GM18498 (cell line): Measurements from ENCODE around the gene CCT8L2.
"Not testable (repeated sequence)": the region's sequence is repeated elsewhere in the genome, so short reads cannot be mapped to it uniquely, and the experiment has no call there.

Experiments
- ATAC-seq: cut with Tn5 transposase; IDR thresholded peaks from one replicate; pipeline ENCODE4 v1.9.1; 2021; ENCODE audit warnings: mild to moderate bottlenecking, moderate library complexity; ENCODE audit not compliant: unreplicated experiment

The CCT8L2 gene

DNA sequence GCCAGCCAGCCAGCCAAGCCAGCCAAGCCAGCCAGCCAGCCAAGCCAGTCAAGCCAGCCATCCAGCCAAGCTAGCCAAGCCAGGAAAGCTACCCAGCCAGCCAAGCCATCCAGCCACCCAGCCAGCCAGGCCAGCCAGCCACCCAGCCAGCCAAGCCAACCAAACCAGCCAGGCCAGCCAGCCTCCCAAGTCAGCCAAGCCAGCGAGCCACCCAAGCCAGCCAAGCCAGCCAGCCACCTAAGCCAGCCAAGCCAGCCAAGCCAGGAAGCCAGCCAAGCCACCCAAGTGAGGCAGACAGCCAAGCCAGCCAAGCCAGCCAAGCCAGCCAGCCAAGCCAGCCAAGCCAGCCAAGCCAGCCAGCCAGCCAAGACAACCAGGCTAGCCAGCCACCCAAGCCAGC lies 32.6 kb downstream of the CCT8L2 start:
- not testable (repeated sequence) for ATAC-seq

GRCh38 chr22:16559056-16559955 lies 33.3 kb downstream of the CCT8L2 start:
- no peak for ATAC-seq

DNA sequence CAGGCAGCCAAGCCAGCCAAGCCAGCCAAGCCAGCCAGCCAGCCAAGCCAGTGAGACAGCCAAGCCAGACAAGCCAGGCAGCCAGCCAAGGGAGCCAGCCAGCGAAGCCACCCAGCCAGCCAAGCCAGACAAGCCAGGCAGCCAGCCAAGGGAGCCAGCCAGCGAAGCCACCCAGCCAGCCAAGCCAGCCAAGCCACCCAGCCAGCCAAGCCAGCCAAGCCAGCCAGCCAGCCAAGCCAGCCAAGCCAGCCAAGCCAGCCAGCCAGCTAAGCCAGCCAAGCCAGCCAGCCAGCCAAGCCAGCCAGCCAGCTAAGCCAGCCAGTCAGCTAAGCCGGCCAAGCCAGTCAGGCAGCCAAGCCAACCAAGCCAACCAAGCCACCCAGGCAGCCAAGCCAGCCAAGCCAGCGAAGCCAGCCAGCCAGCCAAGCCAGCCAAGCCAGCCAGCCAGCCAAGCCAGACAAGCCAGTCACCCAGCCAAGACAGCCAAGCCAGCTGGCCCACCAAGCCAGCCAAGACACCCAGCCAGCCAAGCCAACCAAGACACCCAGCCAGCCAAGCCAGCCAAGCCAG lies 34.1 kb downstream of the CCT8L2 start:
- not testable (repeated sequence) for ATAC-seq

GRCh38 chr22:16557511-16557910 lies 35.1 kb downstream of the CCT8L2 start:
- not testable (repeated sequence) for ATAC-seq

DNA sequence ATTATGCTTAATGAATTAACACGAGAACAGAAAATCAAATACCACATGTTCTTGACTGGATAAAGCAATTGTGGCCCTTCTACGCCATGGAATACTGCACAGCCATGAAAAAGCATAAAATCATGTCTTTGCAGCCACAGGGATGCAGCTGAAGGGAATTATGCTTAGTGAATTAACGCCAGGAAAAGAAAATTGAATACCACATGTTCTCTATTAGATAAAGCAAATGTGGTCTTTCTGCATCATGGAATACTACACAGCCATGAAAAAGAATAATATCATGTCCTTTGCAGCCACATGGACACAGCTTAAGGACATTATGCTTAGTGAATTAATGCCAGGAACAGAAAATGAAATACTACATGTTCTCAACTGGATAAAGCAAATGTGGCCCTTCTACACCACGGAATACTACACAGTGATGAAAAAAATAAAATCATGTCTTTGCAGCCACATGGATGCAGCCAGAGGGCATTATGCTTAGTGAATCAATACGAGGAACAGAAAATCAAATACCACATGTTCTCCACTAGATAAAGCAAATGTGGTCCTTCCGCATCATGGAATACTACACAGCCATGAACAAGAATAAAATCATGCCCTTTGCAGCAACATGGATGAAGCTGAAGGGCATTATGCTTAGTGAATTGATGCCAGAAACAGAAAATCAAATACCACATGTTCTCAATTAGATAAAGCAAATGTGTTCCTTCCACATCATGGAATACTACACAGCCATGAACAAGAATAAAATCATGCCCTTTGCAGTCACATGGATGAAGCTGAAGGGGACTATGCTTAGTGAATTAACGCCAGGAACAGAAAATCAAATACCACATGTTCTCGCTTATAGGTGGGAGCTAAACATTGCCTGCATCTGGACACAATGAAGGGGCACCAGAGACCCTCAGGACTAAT lies 37.3 kb downstream of the CCT8L2 start:
- not testable (repeated sequence) for ATAC-seq

- not testable (repeated sequence) for ATAC-seq
Observed at GRCh38 chr22:16543310-16543709, 49.3 kb downstream of the CCT8L2 start.
